ENCODE measurements around the gene PIM3. TPM values are rescaled to one million over a fixed set of nuclear protein-coding genes. Genes with fewer than 3 reads are reported as not detected.

The PIM3 gene
- total and polyA plus RNA-seq, 2 of the 8 experiments (the other 6 are each of a cell fraction or from before 2014, with no cell fraction given) = 22.6 to 30.0 TPM

- H4K91ac ChIP-seq (replicated peaks; ENCODE audit: insufficient read length, low read length) = no peak overlapping the region
- peaks cover 0 to 10% (median 1%) of the 10 kb centered on the region in 4 experiments; a peak in 5 of 7 replicates for H3K4me1 ChIP-seq (replicated peaks in 1 of 4; ENCODE audit: control insufficient read depth in 3 of 4, insufficient read depth in 4 of 4, low read length in 3 of 4)
- no peak overlapping the region for H3K56ac ChIP-seq (replicated peaks; ENCODE audit: insufficient read length, low read depth, low read length)
- H3K4me3 ChIP-seq (ENCODE audit: extremely low read depth in 1 of 4, insufficient read depth in 2 of 4, low read depth in 3 of 4, low read length in 4 of 4) = peak overlapping the region in 3 of 4 experiments; percentile 70 to 93 (median 70); a peak in 4 of 8 replicates
- no peak overlapping the region for H3K4ac ChIP-seq (replicated peaks; ENCODE audit: insufficient read length, low read depth, low read length)
- FAIRE-seq (no peak), DNase-seq (ENCODE audit: low read depth in 1 of 2, low spot score in 2 of 2) (no peak)
- peak overlapping the region; percentile 86; the same call in 1 of the 2 replicates for H2AK5ac ChIP-seq (ENCODE audit: low read depth, low read length)
- no peak overlapping the region for H2BK20ac ChIP-seq (ENCODE audit: low read length)
- 88% methylated on average over 11 of the region's 11 CpGs; no CpG with 5 or more reads in 1 of the 2 experiments for WGBS, 2 experiments (ENCODE audit: extremely low coverage in 1 of 2, insufficient coverage in 1 of 2, insufficient read length in 1 of 2, insufficient replicate concordance in 2 of 2, low coverage in 1 of 2, low lambda C conversion rate in 2 of 2, missing lambda C conversion rate in 1 of 2)
- H2BK12ac ChIP-seq (ENCODE audit: low read depth, low read length) = no peak overlapping the region
- H3K23me2 ChIP-seq (ENCODE audit: low read depth, low read length) = peaks cover 9% of the 10 kb centered on the region; the same call in 1 of the 2 replicates
- no peak overlapping the region for H2AFZ ChIP-seq (ENCODE audit: low read length)
- H3K79me1 ChIP-seq (ENCODE audit: low read depth, low read length) = peaks cover 3% of the 10 kb centered on the region; the same call in 1 of the 2 replicates
- H2BK5ac ChIP-seq (ENCODE audit: low read depth, low read length) = no peak overlapping the region
- no peaks in the 10 kb centered on the region; a peak in 2 of 7 replicates for H3K27me3 ChIP-seq (replicated peaks in 1 of 4; ENCODE audit: control insufficient read depth in 3 of 4, extremely low read depth in 1 of 4, insufficient read depth in 3 of 4, low read length in 3 of 4)
- H2BK120ac ChIP-seq (replicated peaks; ENCODE audit: low read depth, low read length) = no peak overlapping the region
- no peaks in the 10 kb centered on the region for H3K9me3 ChIP-seq (ENCODE audit: insufficient read depth in 2 of 2, low read depth in 1 of 2, low read length in 1 of 2)
- H4K20me1 ChIP-seq (replicated peaks in 1 of 2; ENCODE audit: control insufficient read depth in 1 of 2, insufficient read depth in 2 of 2, low read length in 2 of 2) = peaks cover 3 to 9% of the 10 kb centered on the region in 2 experiments
- CTCF ChIA-PET (ENCODE audit: partially characterized antibody) = interaction anchor here (0.6 to 1.9 kb wide), 5 partner anchors 11 to 150 kb away, joined by 3 to 4 read pairs (median 3); no protein-coding TSS in a partner anchor
- no peak overlapping the region for H3K14ac ChIP-seq (ENCODE audit: insufficient read length)
- no peak overlapping the region for H3K27ac ChIP-seq (ENCODE audit: low read depth, low read length)
- H3K36me3 ChIP-seq (ENCODE audit: control insufficient read depth in 2 of 4, insufficient read depth in 4 of 4, low read length in 3 of 4) = peaks cover 0 to 3% (median 2%) of the 10 kb centered on the region in 4 experiments; a peak in 3 of 8 replicates
- no peak overlapping the region for H3K18ac ChIP-seq (ENCODE audit: extremely low read depth, low read length)
- no peak overlapping the region for H4K5ac ChIP-seq (ENCODE audit: insufficient read length, low read depth, low read length)
- no peak overlapping the region; a peak in 1 of 7 replicates for H3K9ac ChIP-seq (replicated peaks in 1 of 4; ENCODE audit: extremely low read depth in 1 of 4, low read depth in 3 of 4, low read length in 3 of 4)
- H2BK15ac ChIP-seq (ENCODE audit: low read length) = peak overlapping the region; percentile 46; the same call in 1 of the 2 replicates
- POLR2A ChIA-PET (ENCODE audit: partially characterized antibody) = interaction anchor here (0.6 kb wide), 1 partner anchor 9 kb away, joined by 3 read pairs; no protein-coding TSS in a partner anchor
- H4K8ac ChIP-seq (ENCODE audit: extremely low read depth, insufficient read depth, low read length) = no peak overlapping the region
- peak overlapping the region; percentile 73 to 75 for H3K4me2 ChIP-seq (ENCODE audit: insufficient read depth in 1 of 2, low read depth in 2 of 2, low read length in 2 of 2)
- no peak overlapping the region for H3K23ac ChIP-seq (ENCODE audit: insufficient read length)
- peaks cover 0 to 8% of the 10 kb centered on the region in 2 experiments; a peak in 1 of 4 replicates for H3K79me2 ChIP-seq (ENCODE audit: control insufficient read depth in 1 of 2, insufficient read depth in 2 of 2, low read length in 2 of 2)
- no peak for TF ChIP-seq ATF3 (IDR thresholded peaks at IDR 0.05; ENCODE audit: insufficient read depth, low read depth, low read length)
- TF ChIP-seq E2F6 (IDR thresholded peaks at IDR 0.05) = no peak
- no peak for TF ChIP-seq NANOG (IDR thresholded peaks at IDR 0.05; ENCODE audit: insufficient read depth, low read depth, low read length, poor library complexity, severe bottlenecking)
- no peak for TF ChIP-seq HDAC6 (IDR thresholded peaks at IDR 0.05; ENCODE audit: low read depth, low read length)
- no peak for TF ChIP-seq BACH1 (IDR thresholded peaks at IDR 0.05; ENCODE audit: low read length)
- no peak for TF ChIP-seq RAD21 (IDR thresholded peaks at IDR 0.05 in 1 of 2, conservative IDR thresholded peaks at IDR 0.05 in 1 of 2; ENCODE audit: low read depth in 2 of 2, low read length in 2 of 2)
- no peak for TF ChIP-seq SRF (IDR thresholded peaks at IDR 0.05; ENCODE audit: low read depth, low read length)
- TF ChIP-seq CTBP2 (IDR thresholded peaks at IDR 0.05; ENCODE audit: borderline replicate concordance, insufficient read depth, insufficient read length, low read length) = no peak
Measured at GRCh38 chr22:49916831-49917230, 43.7 kb upstream of the PIM3 start.

Measured in H1 (cell line).